Gastroesophageal sphincter (tissue), 3 donors: ENCODE results near the gene WDR44.

Experiments
- CTCF ChIP-seq, 4 experiments: fragments of 200-600 bp in 2 of 4; fragments of 450-650 bp in 2 of 4; sonication (generic) in 1 of 4; IDR thresholded peaks; one replicate each; pipeline ENCODE4 v1.5.1; 2017 to 2019; ENCODE audit warnings: antibody characterized with exemption in 4 of 4, mild to moderate bottlenecking in 2 of 4, moderate library complexity in 2 of 4
- EP300 ChIP-seq: sonication (generic); formaldehyde crosslinking; IDR thresholded peaks from one replicate; pipeline ENCODE4 v1.6.1; 2017; ENCODE audit warnings: antibody characterized with exemption, mild to moderate bottlenecking
- POLR2A ChIP-seq, 2 donors: fragments of 450-650 bp; IDR thresholded peaks; one replicate each; pipeline ENCODE4 v1.6.1; 2017; ENCODE audit warnings: antibody characterized with exemption in 2 of 2, mild to moderate bottlenecking in 2 of 2, moderate library complexity in 1 of 2
- POLR2AphosphoS5 ChIP-seq: sonication (generic); formaldehyde crosslinking; IDR thresholded peaks from one replicate; pipeline ENCODE4 v1.6.1; 2017; ENCODE audit warnings: antibody characterized with exemption

DNA sequence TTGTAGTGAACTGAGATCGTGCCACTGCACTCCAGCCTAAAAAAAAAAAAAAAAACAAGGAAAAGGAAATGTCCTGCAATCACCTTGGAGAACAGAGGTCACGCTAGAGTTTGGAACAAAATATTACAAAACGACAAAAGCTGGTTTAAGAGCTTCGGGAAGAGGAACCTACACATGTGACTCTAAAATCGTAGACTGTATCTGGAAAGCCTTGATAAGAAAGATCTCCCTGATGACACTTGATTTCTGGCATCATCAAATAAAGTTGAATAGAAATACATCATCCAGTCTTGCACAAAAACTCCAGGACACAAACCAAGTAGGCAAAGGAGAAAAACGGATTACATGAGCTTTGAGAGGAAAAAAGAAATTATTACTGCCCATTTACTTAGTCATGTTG lies 118.6 kb downstream of the WDR44 start:
- TF ChIP-seq EP300 (no peak), CTCF (IDR thresholded peaks at IDR 0.05) (no peak), POLR2AphosphoS5 (no peak), POLR2A (IDR thresholded peaks at IDR 0.05) (no peak)
